ENCODE results near the gene NEUROD4. TPM values are rescaled to one million over a fixed set of nuclear protein-coding genes. Genes with fewer than 3 reads are reported as not detected.

NEUROD4 gene
- total and polyA plus RNA-seq, 9 donors: under 0.01 TPM; not detected in 8

DNA sequence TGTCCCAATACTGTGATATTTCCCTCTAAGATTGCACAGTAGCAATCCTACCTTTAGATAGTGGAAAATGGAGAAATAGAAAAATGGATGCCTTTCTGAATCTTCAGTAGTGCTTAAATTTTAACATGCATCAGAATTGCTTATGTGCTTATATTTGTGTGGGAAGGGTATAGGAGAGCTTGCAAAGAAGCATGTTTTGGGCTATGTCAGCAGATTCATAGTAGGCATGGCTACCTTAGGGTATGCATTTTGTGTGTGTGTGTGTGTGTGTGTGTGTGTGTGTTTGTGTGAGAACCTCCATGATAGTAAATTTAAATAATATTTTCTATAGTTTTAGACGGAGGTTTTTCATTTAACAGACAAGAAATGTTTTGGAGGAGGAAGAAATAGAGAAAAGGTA lies 38.3 kb downstream of the NEUROD4 start:
- H3K4me3 ChIP-seq (ENCODE audit: low read length): no peak overlapping the region
- no peaks in the 10 kb centered on the region for H3K36me3 ChIP-seq (ENCODE audit: control insufficient read depth, insufficient read depth, low read length)
- H3K27ac ChIP-seq (ENCODE audit: low read length): no peak overlapping the region
- DNase-seq: no peak
- peaks cover 8% of the 10 kb centered on the region for H3K4me1 ChIP-seq (ENCODE audit: control insufficient read depth, insufficient read depth, low read length)
- no peaks in the 10 kb centered on the region for H3K9me3 ChIP-seq (replicated peaks; ENCODE audit: control insufficient read depth, low read depth, low read length)
- H3K27me3 ChIP-seq (ENCODE audit: control insufficient read depth, insufficient read depth, low read length): no peaks in the 10 kb centered on the region
- no CpG with 5 or more reads among the region's 1 CpG for WGBS (ENCODE audit: insufficient coverage)

DNA sequence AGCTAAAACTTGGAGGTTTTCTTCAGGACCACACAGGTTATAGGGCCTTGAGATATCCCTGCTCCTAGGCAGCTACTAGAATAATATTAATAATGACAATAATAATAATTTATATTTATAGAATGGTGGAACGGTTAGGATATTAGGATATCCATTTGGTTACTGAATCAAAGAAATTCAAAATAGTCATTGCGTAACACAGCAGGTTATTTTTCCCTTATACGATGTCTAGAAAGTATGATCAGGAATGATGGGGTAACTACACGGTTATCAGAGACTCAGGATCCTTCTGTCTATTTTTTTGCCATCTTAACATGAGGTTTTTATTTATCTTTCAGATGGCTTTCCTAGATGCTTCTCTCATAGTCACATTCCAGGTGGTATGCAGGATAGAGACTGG lies 39.0 kb downstream of the NEUROD4 start:
- WGBS (ENCODE audit: insufficient coverage): no CpG with 5 or more reads among the region's 4 CpGs
- peaks cover 8% of the 10 kb centered on the region for H3K4me1 ChIP-seq (ENCODE audit: control insufficient read depth, insufficient read depth, low read length)
- H3K9me3 ChIP-seq (replicated peaks; ENCODE audit: control insufficient read depth, low read depth, low read length): no peaks in the 10 kb centered on the region
- no peaks in the 10 kb centered on the region for H3K36me3 ChIP-seq (ENCODE audit: control insufficient read depth, insufficient read depth, low read length)
- H3K4me3 ChIP-seq (ENCODE audit: low read length): no peak overlapping the region
- no peak overlapping the region for H3K27ac ChIP-seq (ENCODE audit: low read length)
- no peak for DNase-seq
- no peaks in the 10 kb centered on the region for H3K27me3 ChIP-seq (ENCODE audit: control insufficient read depth, insufficient read depth, low read length)

DNA sequence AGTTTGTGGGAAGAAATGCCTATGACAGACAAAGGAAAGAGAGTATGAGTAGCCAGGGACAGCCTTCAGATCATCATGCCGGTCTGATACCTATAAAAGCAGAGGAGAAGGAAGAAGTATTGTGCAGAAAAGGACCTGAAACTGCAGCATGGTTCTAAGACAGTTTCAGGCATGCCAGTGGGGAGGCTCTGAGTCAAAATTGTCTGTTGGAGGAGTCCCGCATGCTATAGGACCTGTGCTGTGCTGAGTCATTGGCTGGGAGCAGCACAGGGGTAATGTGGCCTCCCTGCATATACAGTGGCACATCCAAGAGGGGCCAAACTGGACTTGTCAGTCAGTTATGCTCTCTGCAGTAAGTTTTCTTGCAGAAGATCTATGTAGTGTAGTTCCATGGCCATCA lies 40.7 kb downstream of the NEUROD4 start:
- DNase-seq: no peak
- Histone ChIP-seq H3K4me3 (ENCODE audit: low read length) (no peak overlapping the region), H3K9me3 (replicated peaks; ENCODE audit: control insufficient read depth, low read depth, low read length) (no peaks in the 10 kb centered on the region), H3K4me1 (ENCODE audit: control insufficient read depth, insufficient read depth, low read length) (peaks cover 8% of the 10 kb centered on the region), H3K27ac (ENCODE audit: low read length) (no peak overlapping the region), H3K36me3 (ENCODE audit: control insufficient read depth, insufficient read depth, low read length) (no peaks in the 10 kb centered on the region), H3K27me3 (ENCODE audit: control insufficient read depth, insufficient read depth, low read length) (no peaks in the 10 kb centered on the region)
- WGBS (ENCODE audit: insufficient coverage): 85% methylated on average over 2 of the region's 2 CpGs

DNA sequence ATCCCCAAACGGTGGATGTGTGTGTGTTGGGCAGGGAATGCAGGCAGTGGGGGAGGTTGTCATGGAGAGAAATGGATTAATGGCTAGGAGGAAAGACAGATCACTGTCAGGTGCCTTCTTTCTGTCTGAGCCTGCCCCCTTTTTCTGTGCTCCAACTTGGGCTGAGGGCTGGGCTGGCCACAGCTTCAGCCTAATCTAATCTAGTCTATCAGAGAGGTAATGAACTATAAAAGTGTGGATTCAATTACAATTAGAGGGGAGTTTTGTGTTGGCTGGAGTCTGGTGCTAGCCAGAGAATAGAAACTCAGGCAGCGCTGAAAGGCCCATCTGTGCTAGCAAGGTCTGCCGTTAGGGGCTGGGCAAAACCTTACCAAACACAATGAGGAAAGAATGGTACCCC lies 41.2 kb downstream of the NEUROD4 start:
- H3K4me3 ChIP-seq (ENCODE audit: low read length): no peak overlapping the region
- DNase-seq: no peak
- no peaks in the 10 kb centered on the region for H3K36me3 ChIP-seq (ENCODE audit: control insufficient read depth, insufficient read depth, low read length)
- no peaks in the 10 kb centered on the region for H3K9me3 ChIP-seq (replicated peaks; ENCODE audit: control insufficient read depth, low read depth, low read length)
- H3K27ac ChIP-seq (ENCODE audit: low read length): no peak overlapping the region
- peaks cover 8% of the 10 kb centered on the region for H3K4me1 ChIP-seq (ENCODE audit: control insufficient read depth, insufficient read depth, low read length)
- no CpG with 5 or more reads among the region's 3 CpGs for WGBS (ENCODE audit: insufficient coverage)
- H3K27me3 ChIP-seq (ENCODE audit: control insufficient read depth, insufficient read depth, low read length): no peaks in the 10 kb centered on the region

DNA sequence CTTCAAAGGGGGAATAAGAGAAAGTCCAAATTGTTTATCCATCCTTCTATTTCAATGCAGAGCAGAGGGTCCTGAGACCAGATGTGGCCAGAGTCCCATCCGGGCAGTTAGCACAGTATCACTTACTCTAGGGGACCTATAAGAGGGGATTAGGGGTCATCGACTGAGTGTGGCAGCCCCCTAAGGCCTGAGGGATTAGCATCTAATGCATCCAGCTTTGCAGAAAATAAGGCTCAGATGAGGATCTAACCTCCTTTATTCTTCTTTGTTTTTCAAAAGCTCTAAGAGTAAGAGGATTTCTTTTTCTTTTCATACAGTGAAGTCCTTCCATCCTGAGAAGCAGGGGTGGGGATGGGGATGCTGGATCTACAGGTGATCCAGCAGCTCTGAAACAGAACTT lies 43.5 kb downstream of the NEUROD4 start:
- H3K36me3 ChIP-seq (ENCODE audit: control insufficient read depth, insufficient read depth, low read length): no peaks in the 10 kb centered on the region
- no peaks in the 10 kb centered on the region for H3K4me1 ChIP-seq (ENCODE audit: control insufficient read depth, insufficient read depth, low read length)
- H3K4me3 ChIP-seq (ENCODE audit: low read length): no peak overlapping the region
- no peak overlapping the region for H3K27ac ChIP-seq (ENCODE audit: low read length)
- 29% methylated on average over 1 of the region's 2 CpGs for WGBS (ENCODE audit: insufficient coverage)
- H3K27me3 ChIP-seq (ENCODE audit: control insufficient read depth, insufficient read depth, low read length): no peaks in the 10 kb centered on the region
- H3K9me3 ChIP-seq (replicated peaks; ENCODE audit: control insufficient read depth, low read depth, low read length): no peaks in the 10 kb centered on the region
- no peak for DNase-seq

DNA sequence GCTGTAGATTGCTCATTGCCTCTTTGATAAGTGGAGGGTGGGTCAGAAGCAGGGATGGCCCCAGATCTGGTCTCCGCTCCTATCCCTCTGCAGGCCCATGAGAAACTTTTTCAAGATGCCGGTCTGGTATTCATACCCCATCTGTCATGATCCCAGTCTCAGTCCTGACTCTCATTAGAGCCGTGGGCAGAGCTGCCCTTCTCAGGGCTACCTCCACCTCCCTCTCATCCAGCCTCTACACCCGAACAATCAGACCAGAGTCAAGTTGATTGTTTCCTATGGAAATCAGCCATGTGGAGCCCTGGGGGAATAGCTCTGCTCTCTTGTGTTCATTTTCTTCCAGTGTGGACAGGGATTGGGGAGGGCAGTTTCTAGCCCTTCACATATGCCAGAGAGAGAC lies 45.8 kb downstream of the NEUROD4 start:
- Histone ChIP-seq H3K27ac (ENCODE audit: low read length) (no peak overlapping the region), H3K4me3 (ENCODE audit: low read length) (no peak overlapping the region), H3K9me3 (replicated peaks; ENCODE audit: control insufficient read depth, low read depth, low read length) (no peaks in the 10 kb centered on the region), H3K27me3 (ENCODE audit: control insufficient read depth, insufficient read depth, low read length) (no peaks in the 10 kb centered on the region), H3K36me3 (ENCODE audit: control insufficient read depth, insufficient read depth, low read length) (no peaks in the 10 kb centered on the region), H3K4me1 (ENCODE audit: control insufficient read depth, insufficient read depth, low read length) (no peaks in the 10 kb centered on the region)
- WGBS (ENCODE audit: insufficient coverage): 62% methylated on average over 2 of the region's 4 CpGs
- no peak for DNase-seq

DNA sequence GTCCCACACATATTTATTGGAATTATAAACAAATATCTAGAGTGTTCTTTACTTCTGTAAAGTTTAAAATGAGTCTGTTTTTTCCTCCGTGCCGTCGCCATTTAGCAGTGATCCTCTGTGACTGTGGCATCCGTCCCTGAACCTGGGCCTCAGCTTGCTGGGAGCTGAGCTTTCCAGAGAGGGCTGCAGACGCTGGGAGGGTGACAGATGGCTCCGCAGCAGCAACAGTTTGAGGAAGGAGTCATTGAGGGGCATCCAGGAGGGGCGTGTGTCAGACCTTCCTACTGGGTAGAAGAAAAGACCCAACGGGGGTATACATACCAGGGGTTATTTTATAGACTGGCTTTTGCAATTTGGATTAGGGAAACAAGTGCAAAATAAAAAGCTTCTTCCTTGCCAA lies 47.9 kb downstream of the NEUROD4 start:
- Histone ChIP-seq H3K27ac (ENCODE audit: low read length) (no peak overlapping the region), H3K9me3 (replicated peaks; ENCODE audit: control insufficient read depth, low read depth, low read length) (no peaks in the 10 kb centered on the region), H3K4me3 (ENCODE audit: low read length) (no peak overlapping the region), H3K27me3 (ENCODE audit: control insufficient read depth, insufficient read depth, low read length) (no peaks in the 10 kb centered on the region), H3K36me3 (ENCODE audit: control insufficient read depth, insufficient read depth, low read length) (no peaks in the 10 kb centered on the region), H3K4me1 (ENCODE audit: control insufficient read depth, insufficient read depth, low read length) (no peaks in the 10 kb centered on the region)
- 40% methylated on average over 3 of the region's 8 CpGs for WGBS (ENCODE audit: insufficient coverage)
- no peak for DNase-seq

DNA sequence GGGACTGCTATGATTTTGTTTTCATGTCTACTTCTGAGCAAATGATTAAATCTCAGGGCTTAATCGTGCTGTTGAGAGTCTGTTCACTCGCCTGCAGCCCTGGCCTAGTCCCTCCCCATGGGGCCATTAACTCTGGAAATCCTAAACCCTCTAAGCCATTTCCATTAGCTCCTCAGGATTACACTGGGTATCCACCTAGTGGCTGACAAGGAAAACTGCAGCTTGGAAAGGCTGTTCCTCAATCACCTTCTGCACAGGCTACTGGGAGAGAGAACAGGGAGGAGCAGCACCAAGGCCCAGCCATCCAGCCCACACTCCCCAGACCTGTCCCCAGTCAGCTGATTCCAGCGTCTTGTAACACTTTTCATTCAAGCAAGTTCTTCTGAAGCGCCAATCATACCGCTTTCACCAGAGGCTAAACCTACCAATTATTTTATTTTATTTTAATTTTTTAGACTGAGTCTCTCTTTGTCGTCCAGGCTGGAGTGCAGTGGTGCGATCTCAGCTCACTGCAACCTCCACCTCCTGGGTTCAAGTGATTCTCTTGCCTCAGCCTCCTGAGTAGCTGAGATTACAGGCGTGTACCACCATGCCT lies 48.7 kb downstream of the NEUROD4 start:
- Histone ChIP-seq H3K27me3 (ENCODE audit: control insufficient read depth, insufficient read depth, low read length) (no peaks in the 10 kb centered on the region), H3K27ac (ENCODE audit: low read length) (no peak overlapping the region), H3K4me3 (ENCODE audit: low read length) (no peak overlapping the region), H3K9me3 (replicated peaks; ENCODE audit: control insufficient read depth, low read depth, low read length) (no peaks in the 10 kb centered on the region), H3K4me1 (ENCODE audit: control insufficient read depth, insufficient read depth, low read length) (no peaks in the 10 kb centered on the region), H3K36me3 (ENCODE audit: control insufficient read depth, insufficient read depth, low read length) (no peaks in the 10 kb centered on the region)
- peak; percentile 80 for DNase-seq
- WGBS (ENCODE audit: insufficient coverage): 0% methylated on average over 1 of the region's 8 CpGs

DNA sequence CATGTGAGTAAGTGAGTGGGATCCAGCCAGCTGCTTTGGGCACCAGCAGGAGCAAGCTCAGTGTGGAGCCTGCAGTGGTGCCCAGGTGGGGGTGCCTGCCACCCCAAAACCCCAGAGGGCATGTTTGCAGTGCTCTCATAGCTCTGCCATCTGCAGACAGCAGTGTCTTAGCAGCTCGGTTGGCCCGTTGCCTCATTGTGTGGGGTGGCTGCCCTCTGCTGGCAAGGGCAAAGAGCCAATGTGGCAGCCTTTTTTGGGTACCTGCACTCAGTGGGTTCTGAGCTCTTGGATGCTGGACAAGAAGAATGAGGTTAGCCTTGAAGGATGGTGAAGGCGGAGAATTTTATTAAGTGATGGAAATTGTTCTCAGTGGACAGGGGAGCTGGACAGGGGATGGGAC lies 52.3 kb downstream of the NEUROD4 start:
- Histone ChIP-seq H3K36me3 (ENCODE audit: control insufficient read depth, insufficient read depth, low read length) (no peaks in the 10 kb centered on the region), H3K9me3 (replicated peaks; ENCODE audit: control insufficient read depth, low read depth, low read length) (no peaks in the 10 kb centered on the region), H3K4me1 (ENCODE audit: control insufficient read depth, insufficient read depth, low read length) (no peaks in the 10 kb centered on the region), H3K4me3 (ENCODE audit: low read length) (no peak overlapping the region), H3K27ac (ENCODE audit: low read length) (no peak overlapping the region), H3K27me3 (ENCODE audit: control insufficient read depth, insufficient read depth, low read length) (no peaks in the 10 kb centered on the region)
- peak; percentile 15 for DNase-seq
- 20% methylated on average over 1 of the region's 3 CpGs for WGBS (ENCODE audit: insufficient coverage)

DNA sequence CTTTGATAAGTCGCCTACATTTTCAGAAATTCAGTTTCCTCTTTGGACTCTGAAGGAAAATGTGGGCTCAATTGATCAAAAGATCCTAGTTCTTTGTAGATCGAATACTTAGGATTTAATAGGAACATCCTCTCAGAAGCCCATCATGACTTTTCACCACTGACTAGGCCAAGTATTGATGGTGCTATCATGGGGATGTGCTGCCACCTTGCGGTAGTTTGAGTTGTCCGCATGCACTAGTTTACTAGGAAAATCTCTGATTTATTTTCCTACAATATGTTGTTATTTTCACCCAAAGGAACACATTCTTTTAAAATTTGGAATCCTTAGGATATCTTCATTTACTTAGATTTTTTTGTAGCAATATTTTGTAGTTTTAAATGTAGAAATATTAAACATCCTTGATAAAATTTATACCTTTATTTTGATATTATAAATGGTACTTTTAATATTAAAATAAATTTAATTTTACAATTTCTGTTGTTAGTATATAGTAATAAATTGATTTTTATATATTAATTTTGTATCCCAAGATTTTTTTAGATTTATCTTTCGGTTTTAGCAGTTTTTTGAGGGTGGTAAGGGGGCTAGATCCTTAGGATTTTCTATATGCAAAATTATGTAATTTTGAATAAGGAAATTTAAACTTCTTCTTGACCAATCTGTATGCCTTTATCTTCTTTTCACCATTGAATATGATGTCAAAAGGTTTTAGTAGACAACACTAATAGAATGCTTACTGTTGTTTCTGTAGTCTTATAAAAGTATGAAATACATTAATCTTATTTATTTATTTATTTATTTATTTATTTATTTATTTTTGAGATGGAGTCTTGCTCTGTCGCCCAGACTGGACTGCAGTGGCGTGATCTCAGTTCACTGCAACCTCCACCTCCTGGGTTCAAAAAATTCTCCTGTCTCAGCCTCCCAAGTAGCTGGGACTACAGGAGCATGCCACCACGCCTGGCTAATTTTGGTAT lies 53.6 kb downstream of the NEUROD4 start:
- H3K27me3 ChIP-seq (ENCODE audit: control insufficient read depth, insufficient read depth, low read length): no peaks in the 10 kb centered on the region
- H3K27ac ChIP-seq (ENCODE audit: low read length): no peak overlapping the region
- no peaks in the 10 kb centered on the region for H3K36me3 ChIP-seq (ENCODE audit: control insufficient read depth, insufficient read depth, low read length)
- no peak overlapping the region for H3K4me3 ChIP-seq (ENCODE audit: low read length)
- H3K4me1 ChIP-seq (ENCODE audit: control insufficient read depth, insufficient read depth, low read length): no peaks in the 10 kb centered on the region
- WGBS (ENCODE audit: insufficient coverage): no CpG with 5 or more reads among the region's 8 CpGs
- H3K9me3 ChIP-seq (replicated peaks; ENCODE audit: control insufficient read depth, low read depth, low read length): no peaks in the 10 kb centered on the region
- peak; percentile 81 for DNase-seq

Measured in muscle of leg (tissue), 11 donors.